ENCODE data around the gene CDCP1.

The CDCP1 gene

GRCh38 chr3:45135959-45136358 lies 10.2 kb downstream of the CDCP1 start:
- DNase-seq = peak; percentile 80 to 82

GRCh38 chr3:45134758-45135521 lies 11.2 kb downstream of the CDCP1 start:
- DNase-seq = no peak

GRCh38 chr3:45132568-45133211 lies 13.5 kb downstream of the CDCP1 start:
- DNase-seq = no peak

- DNase-seq = no peak
Observed at GRCh38 chr3:45131201-45131600, 15.0 kb downstream of the CDCP1 start.

GRCh38 chr3:45130476-45130875 lies 15.7 kb downstream of the CDCP1 start:
- no peak for DNase-seq

- no peak for DNase-seq
Observed at GRCh38 chr3:45128950-45129349, 17.2 kb downstream of the CDCP1 start.

GRCh38 chr3:45127130-45127822 lies 18.9 kb downstream of the CDCP1 start:
- peak in 1 of 2 donors; percentile 26 for DNase-seq

- no peak for DNase-seq
Observed at GRCh38 chr3:45126730-45127129, 19.4 kb downstream of the CDCP1 start.

- DNase-seq = no peak
Observed at GRCh38 chr3:45125550-45126026, 20.6 kb downstream of the CDCP1 start.

GRCh38 chr3:45124956-45125355 lies 21.2 kb downstream of the CDCP1 start:
- DNase-seq = no peak

- no peak for DNase-seq
Observed at GRCh38 chr3:45124352-45124751, 21.8 kb downstream of the CDCP1 start.

GRCh38 chr3:45123581-45124269 lies 22.5 kb downstream of the CDCP1 start:
- no peak for DNase-seq

GRCh38 chr3:45123030-45123429 lies 23.1 kb downstream of the CDCP1 start:
- DNase-seq = peak; percentile 61

- no peak for DNase-seq
Observed at GRCh38 chr3:45120359-45121158, 25.6 kb downstream of the CDCP1 start.

GRCh38 chr3:45119824-45120358 lies 26.3 kb downstream of the CDCP1 start:
- no peak for DNase-seq

GRCh38 chr3:45119376-45119775 lies 26.8 kb downstream of the CDCP1 start:
- DNase-seq = no peak

GRCh38 chr3:45118615-45119071 lies 27.5 kb downstream of the CDCP1 start:
- no peak for DNase-seq

GRCh38 chr3:45116350-45116749 lies 29.8 kb downstream of the CDCP1 start:
- no peak for DNase-seq

GRCh38 chr3:45113625-45114050 lies 32.5 kb downstream of the CDCP1 start:
- DNase-seq = no peak

GRCh38 chr3:45112939-45113338 lies 33.2 kb downstream of the CDCP1 start:
- no peak for DNase-seq

GRCh38 chr3:45110509-45110833 lies 35.7 kb downstream of the CDCP1 start:
- no peak for DNase-seq

Data from inflammatory macrophage treated with lipopolysaccharide for 1 hour (primary cell).